Lower leg skin (tissue), 4 donors: ENCODE data around the gene ACKR3. TPM values are rescaled to one million over a fixed set of nuclear protein-coding genes. Genes with fewer than 3 reads are reported as not detected.

ENCODE experiments used
- DNase-seq, 2 donors: peaks; one replicate each; pipeline ENCODE4 v3.0.0-alpha.2; 2019; ENCODE audit warnings: low spot score in 2 of 2
- H3K4me3 ChIP-seq: fragments of 200-600 bp; sonication (generic); 2 replicates; pipeline ENCODE4 v1.5.1; 2017; ENCODE audit warnings: mild to moderate bottlenecking, low read depth; ENCODE audit not compliant: poor library complexity, severe bottlenecking
- POLR2A ChIP-seq, 2 donors: fragments of 450-650 bp; IDR thresholded peaks; one replicate each; pipeline ENCODE4 v1.6.1; 2016 to 2017; ENCODE audit warnings: antibody characterized with exemption in 2 of 2, mild to moderate bottlenecking in 1 of 2, moderate library complexity in 1 of 2
- WGBS, 2 donors: methylation state at CpG; one replicate each; pipeline ENCODE4 v1.1.5; 2018; 5-methylcytosine and 5-hydroxymethylcytosine counted together
- intact Hi-C: fragments of 100-400 bp; cut with DNase I; formaldehyde crosslinking; loops from one replicate; pipeline ENCODE4 v1.15.0; 2023; ENCODE audit warnings: low total_unique reads
- total RNA-seq, 4 donors: library from RNA; depleted of rRNA; stranded (reverse); fragments of >200 nt; gene quantifications; one replicate each; pipeline ENCODE4 v1.1.0, GENCODE V29; 2016
- TF ChIP-seq, protein P1 (sequence below), 3 donors: fragments of 450-650 bp; IDR thresholded peaks; one replicate each; pipeline ENCODE4 v1.5.1; 2016; ENCODE audit warnings: antibody characterized with exemption in 3 of 3, mild to moderate bottlenecking in 3 of 3, moderate library complexity in 2 of 3

ACKR3 gene
- total RNA-seq, 4 donors from 2014 or later = 6.7 to 25.0 (median 16.7) TPM

DNA sequence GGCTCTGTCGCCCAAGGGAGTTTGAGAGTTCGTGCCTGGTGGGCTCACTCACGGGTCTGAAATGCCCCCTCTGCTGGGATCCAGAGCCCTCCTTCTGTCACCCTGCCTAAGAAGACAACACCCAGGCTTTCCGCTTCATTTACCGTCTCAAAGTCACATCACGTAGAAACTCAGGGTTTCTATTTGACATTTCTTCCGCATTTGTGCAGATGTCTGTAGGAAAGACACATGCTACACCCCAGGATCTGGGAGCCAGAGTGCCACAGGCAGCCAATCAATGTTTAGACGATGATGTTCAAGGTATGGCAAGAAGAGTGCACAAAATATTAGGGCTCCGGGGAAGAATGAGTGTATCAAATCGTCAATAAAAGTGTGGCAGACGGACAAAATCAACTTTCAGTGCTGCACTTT, 24.4 kb upstream of the ACKR3 start:
- no peak for DNase-seq
- intact Hi-C loops = no loop called here
- 86 to 87% methylated on average over 11 of the region's 11 CpGs for WGBS, 2 donors
- no peak for TF ChIP-seq POLR2A (IDR thresholded peaks at IDR 0.05)
- TF ChIP-seq, protein P1, sequence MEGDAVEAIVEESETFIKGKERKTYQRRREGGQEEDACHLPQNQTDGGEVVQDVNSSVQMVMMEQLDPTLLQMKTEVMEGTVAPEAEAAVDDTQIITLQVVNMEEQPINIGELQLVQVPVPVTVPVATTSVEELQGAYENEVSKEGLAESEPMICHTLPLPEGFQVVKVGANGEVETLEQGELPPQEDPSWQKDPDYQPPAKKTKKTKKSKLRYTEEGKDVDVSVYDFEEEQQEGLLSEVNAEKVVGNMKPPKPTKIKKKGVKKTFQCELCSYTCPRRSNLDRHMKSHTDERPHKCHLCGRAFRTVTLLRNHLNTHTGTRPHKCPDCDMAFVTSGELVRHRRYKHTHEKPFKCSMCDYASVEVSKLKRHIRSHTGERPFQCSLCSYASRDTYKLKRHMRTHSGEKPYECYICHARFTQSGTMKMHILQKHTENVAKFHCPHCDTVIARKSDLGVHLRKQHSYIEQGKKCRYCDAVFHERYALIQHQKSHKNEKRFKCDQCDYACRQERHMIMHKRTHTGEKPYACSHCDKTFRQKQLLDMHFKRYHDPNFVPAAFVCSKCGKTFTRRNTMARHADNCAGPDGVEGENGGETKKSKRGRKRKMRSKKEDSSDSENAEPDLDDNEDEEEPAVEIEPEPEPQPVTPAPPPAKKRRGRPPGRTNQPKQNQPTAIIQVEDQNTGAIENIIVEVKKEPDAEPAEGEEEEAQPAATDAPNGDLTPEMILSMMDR (IDR thresholded peaks at IDR 0.05) = no peak
- H3K4me3 ChIP-seq = no peak overlapping the region

DNA sequence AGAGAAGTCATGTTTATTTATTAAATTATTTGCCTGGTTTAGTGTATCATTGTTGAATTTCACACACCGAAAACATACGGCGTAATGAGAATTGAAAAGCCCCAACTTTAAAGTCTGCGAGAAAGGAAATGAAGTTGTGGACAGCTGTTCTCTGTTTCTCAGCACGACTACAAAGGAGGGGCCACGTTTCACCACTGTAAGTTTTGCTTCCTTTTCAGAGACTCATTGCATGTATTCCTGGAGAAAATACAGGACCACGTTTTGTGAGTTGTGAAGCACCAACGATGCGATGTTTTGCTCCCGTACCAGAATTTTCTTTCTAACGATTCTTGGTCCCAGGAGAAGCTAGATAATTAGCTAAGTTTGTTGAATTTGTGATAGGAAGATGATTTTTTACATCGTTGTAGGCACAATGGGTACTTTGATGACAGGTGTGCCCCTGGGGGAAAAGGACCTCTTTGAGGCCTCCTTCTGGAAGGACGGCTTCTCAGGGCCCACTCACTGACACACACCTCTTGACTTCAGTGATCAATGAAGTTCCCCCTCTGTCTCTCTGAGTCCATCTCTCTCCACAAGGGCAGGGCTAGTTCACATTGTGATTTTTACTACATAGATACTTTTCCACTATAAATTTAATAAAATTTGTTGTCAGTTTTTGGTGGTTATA, 23.7 kb upstream of the ACKR3 start:
- intact Hi-C loops = no loop called here
- no peak for DNase-seq
- TF ChIP-seq, protein P1 (IDR thresholded peaks at IDR 0.05) = no peak
- TF ChIP-seq POLR2A (IDR thresholded peaks at IDR 0.05) = no peak
- H3K4me3 ChIP-seq = no peak overlapping the region
- WGBS, 2 donors = 60 to 62% methylated on average over 13 of the region's 13 CpGs

DNA sequence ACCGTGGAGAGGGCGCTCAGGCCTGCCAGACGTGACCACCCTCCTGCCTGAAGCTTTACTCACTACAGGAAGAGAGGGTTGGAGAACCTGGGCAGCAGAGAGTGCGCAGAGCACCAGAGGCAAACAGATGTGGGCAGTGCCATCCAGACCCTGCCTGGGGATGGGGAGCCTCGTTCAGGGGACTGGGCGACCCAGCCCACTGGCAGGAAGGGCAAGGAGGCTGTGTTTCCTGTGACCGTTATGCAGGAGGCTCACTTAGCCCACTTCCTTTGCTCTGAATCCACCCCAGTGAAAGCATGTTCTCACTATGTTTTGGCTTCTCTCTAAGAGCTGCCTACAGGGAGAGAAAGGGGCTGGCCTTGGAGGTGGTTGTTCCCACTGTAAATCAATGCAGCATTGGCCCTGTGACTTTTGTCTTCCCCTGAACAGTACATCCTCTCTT, 23.0 kb upstream of the ACKR3 start:
- no peak overlapping the region for H3K4me3 ChIP-seq
- no peak for DNase-seq
- intact Hi-C loops = no loop called here
- WGBS, 2 donors = 63 to 80% methylated on average over 7 of the region's 7 CpGs
- no peak for TF ChIP-seq POLR2A (IDR thresholded peaks at IDR 0.05)
- TF ChIP-seq, protein P1 (IDR thresholded peaks at IDR 0.05) = no peak

DNA sequence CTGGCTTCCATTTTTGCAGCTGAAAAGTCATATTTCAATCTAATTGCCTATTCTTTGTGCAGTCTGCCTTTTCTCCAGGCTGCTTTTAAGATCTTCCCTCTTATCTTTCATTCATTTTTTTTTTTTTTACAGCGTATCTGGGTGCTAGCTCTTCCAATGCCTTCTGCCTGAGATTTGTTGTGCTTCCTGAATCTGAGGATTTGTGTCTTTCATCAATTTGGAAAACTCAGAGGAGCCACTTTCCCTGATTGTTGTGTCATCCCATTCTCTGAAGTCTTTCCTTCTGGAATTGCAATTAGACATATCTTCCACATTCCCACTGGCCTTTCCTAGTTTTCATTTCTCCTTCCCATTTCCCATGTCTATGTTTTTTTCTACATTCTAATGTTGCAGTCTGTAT, 21.9 kb upstream of the ACKR3 start:
- no peak overlapping the region for H3K4me3 ChIP-seq
- WGBS, 2 donors = 83 to 92% methylated on average over 1 of the region's 1 CpG
- TF ChIP-seq POLR2A (IDR thresholded peaks at IDR 0.05) = no peak
- TF ChIP-seq, protein P1 (IDR thresholded peaks at IDR 0.05) = no peak
- intact Hi-C loops = no loop called here
- no peak for DNase-seq

DNA sequence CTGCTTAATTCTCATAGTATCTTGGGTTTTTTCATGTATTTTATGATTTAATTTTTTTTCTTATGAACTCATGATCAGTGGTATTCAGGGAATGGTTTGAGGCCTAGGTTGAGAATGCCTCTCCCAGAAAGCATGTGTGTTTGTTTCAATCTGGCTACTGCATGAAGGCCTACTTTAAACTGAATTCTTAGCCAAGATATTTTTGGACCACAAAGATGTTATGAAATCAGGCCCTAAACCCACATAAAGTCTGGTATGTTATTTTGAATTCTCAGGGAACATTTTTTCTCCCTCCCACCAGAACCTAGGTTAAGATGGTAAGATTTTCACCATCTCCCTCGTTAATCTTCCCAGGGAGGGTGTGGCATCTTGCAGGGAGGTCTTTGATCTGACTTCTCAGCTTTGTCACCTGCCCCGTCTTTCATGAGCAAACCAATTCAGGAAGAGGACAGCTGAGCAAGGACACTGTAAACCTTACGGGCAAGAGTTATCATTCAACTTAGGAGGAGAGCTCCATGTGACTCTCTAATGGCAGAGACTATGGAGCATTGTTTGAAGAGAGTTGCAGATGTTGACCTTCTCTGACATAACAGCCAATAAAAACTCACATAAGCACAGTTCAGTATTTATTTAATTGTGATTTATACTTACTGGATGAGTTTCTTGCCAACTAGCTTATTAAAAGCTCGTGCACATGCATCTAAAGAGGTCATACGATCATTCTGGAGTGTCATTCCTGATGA, 21.3 kb upstream of the ACKR3 start:
- DNase-seq = no peak
- TF ChIP-seq POLR2A (IDR thresholded peaks at IDR 0.05) = no peak
- intact Hi-C loops = no loop called here
- WGBS, 2 donors = 72 to 78% methylated on average over 5 of the region's 5 CpGs
- H3K4me3 ChIP-seq = no peak overlapping the region

DNA sequence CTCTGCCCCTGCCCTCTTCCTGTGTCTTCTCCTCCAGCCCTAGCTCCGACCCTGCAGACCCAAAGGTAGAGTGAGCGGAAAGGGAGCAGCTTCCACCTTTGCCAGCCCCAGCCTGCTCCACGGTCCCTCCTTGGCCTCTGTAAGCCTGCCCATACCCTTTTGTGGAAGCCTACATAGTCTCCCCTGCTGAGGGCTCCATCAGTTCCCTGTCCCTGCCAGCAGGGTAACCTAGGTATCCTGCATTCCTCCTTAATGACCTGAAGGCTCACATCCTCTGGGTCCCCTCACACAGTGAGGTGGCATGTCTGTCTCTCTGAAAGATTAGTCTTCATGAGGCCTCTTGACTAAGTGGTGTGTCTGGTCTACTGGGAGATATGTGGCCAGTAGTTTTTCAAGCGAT, 20.5 kb upstream of the ACKR3 start:
- DNase-seq = no peak
- intact Hi-C loops = no loop called here
- TF ChIP-seq, protein P1 (IDR thresholded peaks at IDR 0.05) = no peak
- no peak for TF ChIP-seq POLR2A (IDR thresholded peaks at IDR 0.05)
- no peak overlapping the region for H3K4me3 ChIP-seq
- 93 to 95% methylated on average over 4 of the region's 4 CpGs for WGBS, 2 donors
